NCI-H1436 (cell line): ENCODE measurements around the gene SEBOX.

Experiments
- DNase-seq: peaks from one replicate; lab custom pipeline; 2025; lab: John Stamatoyannopoulos, UW

SEBOX gene

GRCh38 chr17:28364665-28365363 is at the start of gene SEBOX:
Gene SEBOX (minus strand): TSS chr17:28365199. CDS start chr17:28365151, 48 bp downstream.
- DNase-seq = no peak

GRCh38 chr17:28413804-28414203 is 48.8 kb upstream of the SEBOX start:
- DNase-seq = no peak

GRCh38 chr17:28412099-28412498 is 47.1 kb upstream of the SEBOX start:
- no peak for DNase-seq

- DNase-seq = no peak
These were observed 42.9 kb upstream of the SEBOX start for GRCh38 chr17:28407974-28408306.

GRCh38 chr17:28407130-28407973 is 42.4 kb upstream of the SEBOX start:
- DNase-seq = peak; percentile 37

GRCh38 chr17:28406473-28406814 is 41.4 kb upstream of the SEBOX start:
- DNase-seq = peak; percentile 40

GRCh38 chr17:28405632-28406472 is 40.9 kb upstream of the SEBOX start, which contains the start of gene SLC46A1:
Gene SLC46A1 (minus strand): TSS chr17:28406212. CDS start chr17:28406114, 98 bp downstream.
- peak; percentile 56 for DNase-seq

GRCh38 chr17:28404812-28405570 is 40.0 kb upstream of the SEBOX start:
- DNase-seq = no peak

- no peak for DNase-seq
These were observed 39.4 kb upstream of the SEBOX start for GRCh38 chr17:28404461-28404811.

GRCh38 chr17:28404007-28404406 is 39.0 kb upstream of the SEBOX start:
- DNase-seq = no peak

- no peak for DNase-seq
These were observed 37.8 kb upstream of the SEBOX start for GRCh38 chr17:28402844-28403243.

- DNase-seq = no peak
These were observed 37.2 kb upstream of the SEBOX start for GRCh38 chr17:28402224-28402630.

GRCh38 chr17:28399808-28400207 is 34.8 kb upstream of the SEBOX start:
- no peak for DNase-seq

- DNase-seq = no peak
These were observed 33.4 kb upstream of the SEBOX start for GRCh38 chr17:28398280-28398981.

- no peak for DNase-seq
These were observed 32.8 kb upstream of the SEBOX start for GRCh38 chr17:28397687-28398279.

- DNase-seq = no peak
These were observed 32.3 kb upstream of the SEBOX start for GRCh38 chr17:28397275-28397674.

- DNase-seq = no peak
These were observed 31.7 kb upstream of the SEBOX start for GRCh38 chr17:28396635-28397239.

- DNase-seq = no peak
These were observed 31.0 kb upstream of the SEBOX start for GRCh38 chr17:28395968-28396367.

- DNase-seq = no peak
These were observed 30.4 kb upstream of the SEBOX start for GRCh38 chr17:28395426-28395825.

- no peak for DNase-seq
These were observed 29.5 kb upstream of the SEBOX start for GRCh38 chr17:28394337-28395116.
